Measurements from ENCODE around the gene TMEM214.

The TMEM214 gene

GRCh38 chr2:27019459-27019858, 13.3 kb upstream of the TMEM214 start:
- no peak for TF ChIP-seq CTCF (IDR thresholded peaks at IDR 0.05; ENCODE audit: low read depth, low read length, missing control alignments)
- H3K4me3 ChIP-seq (ENCODE audit: low read depth, low read length): no peak overlapping the region
- no peak for DNase-seq (ENCODE audit: low read depth)

DNA sequence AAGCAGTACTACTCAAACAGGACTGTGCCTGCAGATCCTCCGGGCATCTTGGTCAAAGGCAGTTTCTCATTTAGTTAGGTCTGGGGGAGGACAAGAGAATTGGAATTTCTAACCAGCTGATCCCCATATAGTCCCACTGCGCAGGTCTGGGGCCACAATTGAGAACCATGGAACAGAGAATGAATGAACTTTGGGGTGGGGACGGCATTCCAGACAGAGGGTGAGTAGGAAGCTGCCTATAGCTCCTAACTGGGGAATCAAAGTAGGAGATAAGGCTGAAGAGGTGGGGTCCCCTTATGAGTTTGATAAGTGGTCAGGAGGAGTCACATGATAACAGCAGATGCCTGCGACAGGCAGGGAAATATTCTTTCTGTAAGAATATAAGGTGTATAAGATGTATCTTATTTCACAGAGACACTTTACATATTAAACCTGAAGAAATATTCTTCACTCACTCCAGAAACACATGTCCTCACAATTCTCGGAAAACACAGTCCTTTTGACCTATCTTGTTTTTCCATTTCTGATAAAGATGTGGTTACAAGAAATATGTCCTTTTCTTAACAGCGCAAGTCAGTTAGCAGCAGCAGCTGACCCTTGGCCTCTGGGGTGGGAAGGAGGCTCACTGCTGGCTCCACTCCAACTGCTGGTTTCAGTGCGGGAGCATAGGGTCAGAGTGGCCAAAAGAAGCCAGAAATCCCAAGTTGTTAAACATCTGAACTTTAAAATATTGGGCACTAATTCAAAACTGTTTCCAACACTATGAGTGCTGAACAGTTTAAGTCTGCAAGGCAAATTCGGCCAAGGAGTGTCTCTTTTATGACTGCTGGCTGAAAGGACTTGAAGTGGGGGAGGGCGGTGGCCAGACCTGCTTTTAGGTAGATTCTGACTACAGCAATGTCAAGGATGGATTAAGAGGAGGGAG, 12.6 kb upstream of the TMEM214 start:
- H3K4me3 ChIP-seq (ENCODE audit: low read depth, low read length): no peak overlapping the region
- no peak for DNase-seq (ENCODE audit: low read depth)
- no peak for TF ChIP-seq CTCF (IDR thresholded peaks at IDR 0.05; ENCODE audit: low read depth, low read length, missing control alignments)

DNA sequence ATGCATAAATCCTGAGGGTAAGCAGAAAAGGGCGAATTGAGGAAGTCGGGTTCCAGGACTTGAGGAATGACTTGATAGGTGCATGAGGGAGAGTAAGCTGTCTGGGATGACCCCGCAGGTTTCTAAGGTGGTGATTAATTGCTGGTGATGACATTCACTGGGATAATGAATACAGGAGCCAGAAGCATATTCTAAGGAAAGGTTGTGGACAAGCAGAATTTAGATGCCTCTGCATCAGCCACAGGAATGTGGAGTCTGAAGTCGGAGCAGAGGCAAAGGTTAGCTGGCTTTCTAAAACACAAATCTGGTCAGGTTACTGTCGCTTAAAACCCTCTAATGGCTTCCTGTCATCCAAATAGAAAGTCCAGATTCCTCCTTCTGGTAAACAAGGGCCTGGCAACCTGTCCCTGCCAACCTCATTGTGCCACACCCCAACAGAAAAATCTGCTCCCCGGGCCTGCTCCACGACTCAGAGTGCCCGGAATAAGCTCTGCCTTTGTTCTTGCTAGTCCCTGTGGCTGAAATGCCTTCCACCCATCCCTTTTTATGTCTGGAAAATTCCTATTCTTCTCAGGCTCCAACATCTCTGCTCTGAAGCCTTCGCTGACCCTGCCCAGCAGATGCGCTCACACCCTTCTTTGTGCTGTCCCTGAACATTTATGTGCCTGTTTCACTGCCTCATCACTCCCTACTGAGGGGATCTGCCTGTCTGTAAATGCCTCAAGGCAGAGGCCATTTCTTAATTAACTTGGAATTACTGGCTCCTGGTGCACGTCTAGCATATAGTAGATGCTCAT, 11.3 kb upstream of the TMEM214 start:
- TF ChIP-seq CTCF (IDR thresholded peaks at IDR 0.05; ENCODE audit: low read depth, low read length, missing control alignments): no peak
- no peak for DNase-seq (ENCODE audit: low read depth)
- H3K4me3 ChIP-seq (ENCODE audit: low read depth, low read length): no peak overlapping the region

GRCh38 chr2:27023740-27024139, 9.0 kb upstream of the TMEM214 start:
- no peak for DNase-seq (ENCODE audit: low read depth)
- no peak overlapping the region for H3K4me3 ChIP-seq (ENCODE audit: low read depth, low read length)
- no peak for TF ChIP-seq CTCF (IDR thresholded peaks at IDR 0.05; ENCODE audit: low read depth, low read length, missing control alignments)

DNA sequence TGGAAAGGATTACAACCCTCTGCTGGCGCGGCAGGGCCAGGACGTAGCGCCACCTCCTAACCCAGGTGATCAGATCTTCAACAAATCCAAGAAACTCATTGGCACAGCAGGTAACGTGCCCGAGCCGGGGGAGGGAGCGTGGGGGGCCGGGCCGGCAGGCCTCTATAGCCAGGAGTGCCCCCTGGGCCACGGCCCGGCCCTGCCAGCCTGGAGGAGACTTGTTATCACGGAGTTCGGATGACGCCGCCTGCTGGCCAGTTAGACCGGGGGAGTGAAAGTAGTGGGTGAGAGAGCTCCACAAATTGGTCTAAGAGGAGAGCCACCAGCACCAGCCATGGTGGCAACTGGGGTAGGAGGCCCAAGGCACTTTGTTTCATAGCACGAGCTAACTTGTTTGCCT, 8.6 kb upstream of the TMEM214 start:
- TF ChIP-seq CTCF (IDR thresholded peaks at IDR 0.05; ENCODE audit: low read depth, low read length, missing control alignments): no peak
- no peak for DNase-seq (ENCODE audit: low read depth)
- no peak overlapping the region for H3K4me3 ChIP-seq (ENCODE audit: low read depth, low read length)

GRCh38 chr2:27024812-27025211, 8.0 kb upstream of the TMEM214 start:
- no peak for DNase-seq (ENCODE audit: low read depth)
- no peak for TF ChIP-seq CTCF (IDR thresholded peaks at IDR 0.05; ENCODE audit: low read depth, low read length, missing control alignments)
- H3K4me3 ChIP-seq (ENCODE audit: low read depth, low read length): no peak overlapping the region

Measured in GM12864 (cell line).